Astrocyte of the hippocampus (primary cell): ENCODE measurements around the gene CSE1L.
"Not testable (repeated sequence)": the region's sequence is repeated elsewhere in the genome, so short reads cannot be mapped to it uniquely, and the experiment has no call there.

Source experiments
- DNase-seq: peaks from one replicate; pipeline ENCODE4 v3.0.0; 2011; ENCODE audit warnings: low read depth, low spot score

CSE1L gene

GRCh38 chr20:49132995-49133478, 86.9 kb downstream of the CSE1L start:
- DNase-seq = peak; percentile 84

- DNase-seq = no peak
Observed at GRCh38 chr20:49133571-49133970, 87.5 kb downstream of the CSE1L start.

GRCh38 chr20:49134797-49135196, 88.7 kb downstream of the CSE1L start:
- not testable (repeated sequence) for DNase-seq

GRCh38 chr20:49136817-49137571, 90.9 kb downstream of the CSE1L start:
- no peak for DNase-seq

- no peak for DNase-seq
Observed at GRCh38 chr20:49138431-49138830, 92.3 kb downstream of the CSE1L start.

GRCh38 chr20:49140411-49140810, 94.3 kb downstream of the CSE1L start:
- no peak for DNase-seq

- DNase-seq = no peak
Observed at GRCh38 chr20:49140834-49141233, 94.7 kb downstream of the CSE1L start.
